AG09319 (cell line): ENCODE results near the gene SF3B3.
"Not testable (repeated sequence)": the region's sequence is repeated elsewhere in the genome, so short reads cannot be mapped to it uniquely, and the experiment has no call there.

ENCODE experiments used
- DNase-seq: peaks from one replicate; pipeline ENCODE4 v3.0.0-alpha.2; 2010; ENCODE audit warnings: low read depth; ENCODE audit errors: extremely low read depth
- TF ChIP-seq, protein P1 (sequence below): IDR thresholded peaks from 2 replicates; pipeline ENCODE4 v1.5.1; 2011; ENCODE audit warnings: low read depth, mild to moderate bottlenecking, inconsistent platforms, low read length, moderate library complexity

SF3B3 gene

DNA sequence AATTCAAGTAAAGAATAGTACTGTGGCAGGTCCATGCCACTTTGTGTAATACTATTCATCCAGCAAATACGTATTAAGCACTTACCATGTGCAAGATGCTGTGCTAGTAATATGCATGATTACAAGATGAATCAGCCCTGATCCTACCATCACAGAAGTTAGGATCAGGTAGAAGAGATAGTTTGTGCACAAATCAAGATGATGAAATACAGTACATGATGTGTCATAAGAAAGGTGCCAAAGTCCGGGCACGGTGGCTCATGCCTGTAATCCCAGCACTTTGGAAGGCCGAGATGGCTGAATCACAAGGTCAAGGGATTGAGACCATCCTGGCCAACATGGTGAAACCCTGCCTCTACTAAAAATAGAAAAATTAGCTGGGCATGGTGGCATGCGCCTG lies 11.2 kb upstream of the SF3B3 start:
- no peak for DNase-seq
- TF ChIP-seq, protein P1, sequence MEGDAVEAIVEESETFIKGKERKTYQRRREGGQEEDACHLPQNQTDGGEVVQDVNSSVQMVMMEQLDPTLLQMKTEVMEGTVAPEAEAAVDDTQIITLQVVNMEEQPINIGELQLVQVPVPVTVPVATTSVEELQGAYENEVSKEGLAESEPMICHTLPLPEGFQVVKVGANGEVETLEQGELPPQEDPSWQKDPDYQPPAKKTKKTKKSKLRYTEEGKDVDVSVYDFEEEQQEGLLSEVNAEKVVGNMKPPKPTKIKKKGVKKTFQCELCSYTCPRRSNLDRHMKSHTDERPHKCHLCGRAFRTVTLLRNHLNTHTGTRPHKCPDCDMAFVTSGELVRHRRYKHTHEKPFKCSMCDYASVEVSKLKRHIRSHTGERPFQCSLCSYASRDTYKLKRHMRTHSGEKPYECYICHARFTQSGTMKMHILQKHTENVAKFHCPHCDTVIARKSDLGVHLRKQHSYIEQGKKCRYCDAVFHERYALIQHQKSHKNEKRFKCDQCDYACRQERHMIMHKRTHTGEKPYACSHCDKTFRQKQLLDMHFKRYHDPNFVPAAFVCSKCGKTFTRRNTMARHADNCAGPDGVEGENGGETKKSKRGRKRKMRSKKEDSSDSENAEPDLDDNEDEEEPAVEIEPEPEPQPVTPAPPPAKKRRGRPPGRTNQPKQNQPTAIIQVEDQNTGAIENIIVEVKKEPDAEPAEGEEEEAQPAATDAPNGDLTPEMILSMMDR = no peak

DNA sequence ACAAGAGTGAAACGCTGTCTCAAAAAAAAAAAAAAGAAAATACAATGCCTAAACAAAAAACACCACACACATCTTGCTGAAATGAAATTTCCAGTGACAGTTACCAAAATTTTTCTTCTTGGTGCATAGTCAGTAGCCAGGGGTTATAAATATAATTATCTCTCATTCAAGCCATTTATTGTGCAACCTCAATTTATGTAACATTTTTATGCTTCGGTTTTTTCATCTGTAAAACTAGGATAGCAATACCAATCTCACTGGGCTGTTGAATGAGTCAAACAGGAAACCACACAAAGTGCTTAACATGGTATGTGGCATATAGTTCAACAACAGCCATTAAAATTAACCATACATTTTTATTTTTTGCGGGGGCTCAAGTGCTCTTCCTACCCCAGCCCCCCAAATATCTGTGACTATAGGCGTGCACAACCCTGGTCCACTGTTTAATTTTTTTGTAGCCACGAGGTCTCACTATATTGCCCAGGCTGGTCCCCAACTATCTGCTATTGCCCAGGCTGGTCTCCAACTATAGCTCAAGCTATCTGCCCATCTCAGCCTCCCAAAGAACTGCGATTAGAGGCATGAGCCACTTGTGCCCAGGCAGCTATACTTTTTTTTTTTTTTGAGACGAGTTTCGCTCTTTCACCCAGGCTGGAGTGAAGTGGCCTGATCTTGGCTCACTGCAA lies 2.9 kb upstream of the SF3B3 start:
- no peak for DNase-seq
- TF ChIP-seq, protein P1 = no peak

DNA sequence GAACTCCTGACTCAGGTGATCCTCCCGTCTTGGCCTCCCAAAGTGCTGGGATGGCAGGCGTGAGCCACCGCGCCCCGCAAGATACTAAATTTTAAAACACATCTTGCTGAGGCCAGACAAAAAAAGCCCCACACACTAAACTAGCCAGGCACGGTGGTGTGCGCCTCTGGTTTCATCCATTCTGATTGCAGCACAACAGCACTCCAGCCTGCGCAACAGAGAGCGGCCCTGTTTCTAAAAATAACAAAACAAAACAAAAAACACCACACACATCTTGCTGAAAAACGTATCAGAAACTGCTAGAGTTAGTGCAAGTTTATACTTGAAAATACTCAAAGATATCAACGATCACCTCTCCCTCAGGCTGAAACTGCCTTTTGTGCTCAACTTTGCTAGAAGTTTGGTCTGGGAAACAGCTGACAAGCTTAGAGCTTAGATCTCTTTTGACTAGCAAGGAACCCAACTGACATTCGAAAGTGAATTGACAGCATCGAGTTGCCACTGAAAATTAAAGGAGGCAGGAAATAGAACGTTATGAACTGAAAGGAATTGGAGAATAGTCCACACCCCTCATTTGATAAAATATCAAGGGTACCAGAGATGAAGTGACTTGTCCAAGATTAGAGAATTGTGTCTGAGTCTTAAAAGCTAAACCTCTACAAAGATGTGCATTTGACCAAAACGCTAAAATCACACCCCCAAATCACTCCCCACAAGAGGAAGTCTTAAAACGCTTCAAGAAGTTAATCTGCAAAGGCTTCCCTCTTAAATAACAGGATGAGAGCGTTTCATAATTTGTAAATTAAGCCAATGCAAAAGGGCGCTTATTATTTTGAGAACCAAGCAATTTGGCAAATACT lies 1.2 kb upstream of the SF3B3 start:
- TF ChIP-seq, protein P1 = no peak
- no peak for DNase-seq

DNA sequence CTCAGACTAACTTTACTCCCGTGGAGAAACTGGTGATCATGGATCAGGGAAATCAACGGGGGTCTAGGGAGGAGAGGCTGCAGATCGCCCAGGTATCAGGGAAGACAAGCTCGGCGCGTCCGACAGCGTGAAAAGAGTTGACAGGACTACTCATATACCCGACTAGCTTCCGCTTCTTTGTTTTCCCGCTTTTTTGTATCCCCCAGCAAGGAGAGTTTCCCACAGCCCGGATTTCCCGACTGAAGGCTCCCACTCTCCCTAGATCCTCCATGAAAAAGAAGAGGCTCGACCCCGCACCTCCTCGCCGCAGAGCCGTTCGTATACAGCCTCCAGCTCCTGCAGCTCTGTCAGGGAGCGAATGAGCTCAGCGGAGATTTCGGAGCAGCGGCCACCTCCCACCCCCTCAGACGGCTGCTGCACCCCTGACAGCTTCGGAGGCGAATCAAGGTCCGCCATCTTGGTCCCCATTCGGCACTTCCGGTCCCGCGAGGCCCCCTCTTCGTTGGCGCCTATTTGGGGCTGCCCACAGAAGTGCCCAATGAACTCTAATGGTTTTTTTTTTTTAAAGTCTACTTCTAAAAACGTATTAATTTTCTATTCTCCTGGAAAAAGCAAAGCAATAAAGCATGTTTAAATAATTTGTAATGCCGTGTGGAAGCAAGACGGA lies 407 bp upstream of the SF3B3 start, which contains the start of gene COG4:
TSS of gene COG4 (minus strand) at position 479 of the 667 bp plus-strand sequence. CDS start at position 468, 11 bp downstream.
- TF ChIP-seq, protein P1 = no peak
- peak; percentile 47 for DNase-seq

DNA sequence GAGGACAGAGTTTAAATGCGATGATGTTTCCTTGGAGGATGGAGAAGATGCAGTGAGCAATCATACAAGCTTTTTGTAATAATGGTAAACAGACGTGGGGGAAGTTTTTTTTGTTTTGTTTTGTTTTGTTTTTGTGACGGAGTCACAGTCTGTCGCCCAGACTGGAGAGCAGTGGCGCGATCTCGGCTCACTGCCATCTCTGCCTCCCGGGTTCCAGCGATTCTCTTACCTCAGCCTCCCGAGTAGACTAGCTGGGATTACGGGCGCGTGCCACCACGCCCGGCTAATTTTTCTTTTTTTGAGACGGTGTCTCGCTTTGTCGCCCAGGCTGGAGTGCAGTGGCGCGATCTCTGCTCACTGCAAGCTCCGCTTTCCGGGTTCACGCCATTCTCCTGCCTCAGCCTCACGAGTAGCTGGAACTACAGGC lies 796 bp downstream of the SF3B3 start:
- not testable (repeated sequence) for DNase-seq

DNA sequence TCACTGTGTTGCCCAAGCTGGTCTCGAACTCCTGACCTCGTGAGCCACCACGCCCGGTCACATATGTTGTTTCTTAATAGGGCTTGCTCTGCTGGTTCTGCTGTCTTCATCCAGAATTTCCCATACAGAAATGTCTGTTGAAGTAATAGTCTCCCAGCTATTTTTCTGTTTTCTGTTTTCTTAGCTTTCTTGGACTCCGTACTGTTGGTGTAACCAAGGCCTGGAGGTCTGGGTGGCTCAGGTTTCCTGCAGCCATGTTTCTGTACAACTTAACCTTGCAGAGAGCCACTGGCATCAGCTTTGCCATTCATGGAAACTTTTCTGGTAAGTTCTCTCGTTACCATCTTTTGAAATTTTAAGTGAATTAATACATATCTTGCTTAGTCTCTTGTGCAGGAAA lies 2.8 kb downstream of the SF3B3 start:
- no peak for DNase-seq
- TF ChIP-seq, protein P1 = no peak

DNA sequence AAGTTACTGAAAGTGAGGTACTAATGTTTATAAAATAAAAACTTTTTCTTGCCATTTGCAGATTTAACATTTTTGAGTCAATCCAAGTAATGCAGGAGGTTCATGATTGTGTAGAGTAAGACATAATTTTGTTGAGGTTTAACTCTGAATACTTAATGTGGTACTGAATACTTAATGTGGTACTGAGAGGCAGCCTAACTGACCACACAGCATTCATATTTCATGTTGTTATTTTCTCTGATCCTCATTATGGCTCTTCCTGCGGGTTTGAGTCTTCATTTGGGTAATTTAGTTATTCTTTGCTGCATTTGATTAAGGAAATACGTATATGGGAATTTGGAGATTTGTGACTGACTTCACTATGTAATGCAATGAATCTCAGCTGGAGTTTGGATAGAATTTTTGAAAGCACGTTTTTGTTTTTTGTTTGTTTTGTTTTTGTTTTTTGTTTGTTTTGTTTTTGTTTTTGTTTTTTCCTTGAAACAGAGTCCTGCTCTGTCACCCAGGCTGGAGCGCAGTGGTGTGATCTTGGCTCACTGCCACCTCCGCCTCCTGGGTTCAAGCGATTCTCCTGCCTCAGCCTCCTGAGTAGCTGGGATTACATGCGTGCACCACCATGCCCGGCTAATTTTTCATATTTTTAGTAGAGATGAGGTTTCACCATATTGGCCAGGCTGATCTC lies 3.8 kb downstream of the SF3B3 start:
- DNase-seq = no peak
- TF ChIP-seq, protein P1 = no peak
